Subcutaneous adipose tissue (tissue), 4 donors: ENCODE measurements around the gene INO80B. TPM values are rescaled to one million over a fixed set of nuclear protein-coding genes. Genes with fewer than 3 reads are reported as not detected.

Experiments used
- total RNA-seq, 4 donors: library from RNA; depleted of rRNA; stranded (reverse); fragments of >200 nt; gene quantifications; one replicate each; pipeline ENCODE4 v1.1.0, GENCODE V29; 2016
- TF ChIP-seq, protein P1 (sequence below): fragments of 450-650 bp; IDR thresholded peaks from one replicate; pipeline ENCODE4 v1.5.1; 2016; ENCODE audit warnings: low read depth, mild to moderate bottlenecking, control low read depth, antibody characterized with exemption, moderate library complexity

INO80B gene
- total RNA-seq, 4 donors from 2014 or later = 0.65 to 29.4 (median 12.4) TPM

DNA sequence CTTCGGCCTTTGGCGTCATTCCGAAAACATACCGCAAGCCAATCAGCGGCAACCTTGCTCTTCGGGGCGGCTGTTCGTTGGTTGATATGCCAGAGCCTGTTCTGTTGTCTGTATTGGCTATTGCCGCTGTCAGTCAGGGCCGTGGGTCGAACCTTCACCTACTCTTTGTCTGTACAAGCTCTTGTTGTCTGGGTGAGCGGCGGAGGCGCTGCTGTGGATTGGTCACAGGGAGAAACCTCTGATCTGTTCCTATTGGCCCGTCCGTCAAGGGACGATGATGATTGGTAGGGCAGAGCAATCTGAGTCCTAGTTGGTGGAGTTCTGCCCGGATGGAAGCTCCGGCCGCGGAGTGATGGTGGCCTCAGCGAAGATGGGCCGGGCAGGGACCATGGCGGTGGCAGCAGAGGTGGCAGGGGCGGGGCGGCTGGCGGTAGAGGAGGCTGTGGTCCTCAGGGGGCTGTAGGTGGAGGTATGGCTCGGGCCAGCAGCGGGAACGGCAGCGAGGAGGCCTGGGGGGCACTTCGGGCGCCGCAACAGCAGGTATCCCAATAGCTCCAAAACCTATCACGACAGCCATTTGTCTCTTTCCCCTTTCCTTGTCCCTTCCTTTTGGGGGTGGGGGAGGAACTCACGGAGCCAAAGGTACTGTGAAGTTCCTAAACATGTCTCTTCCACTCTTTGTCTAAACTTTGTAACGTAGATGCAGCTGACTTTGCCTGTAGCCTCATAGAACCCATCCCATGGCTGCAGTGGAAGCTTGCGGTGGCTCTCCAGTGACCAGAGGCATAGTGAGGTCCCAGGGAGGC is 3.4 kb downstream of the INO80B start, which contains the start of gene WBP1:
WBP1 (plus strand) TSS at position 307 of the 806 bp plus-strand sequence; CDS start at position 472, 165 bp downstream.
- TF ChIP-seq, protein P1, sequence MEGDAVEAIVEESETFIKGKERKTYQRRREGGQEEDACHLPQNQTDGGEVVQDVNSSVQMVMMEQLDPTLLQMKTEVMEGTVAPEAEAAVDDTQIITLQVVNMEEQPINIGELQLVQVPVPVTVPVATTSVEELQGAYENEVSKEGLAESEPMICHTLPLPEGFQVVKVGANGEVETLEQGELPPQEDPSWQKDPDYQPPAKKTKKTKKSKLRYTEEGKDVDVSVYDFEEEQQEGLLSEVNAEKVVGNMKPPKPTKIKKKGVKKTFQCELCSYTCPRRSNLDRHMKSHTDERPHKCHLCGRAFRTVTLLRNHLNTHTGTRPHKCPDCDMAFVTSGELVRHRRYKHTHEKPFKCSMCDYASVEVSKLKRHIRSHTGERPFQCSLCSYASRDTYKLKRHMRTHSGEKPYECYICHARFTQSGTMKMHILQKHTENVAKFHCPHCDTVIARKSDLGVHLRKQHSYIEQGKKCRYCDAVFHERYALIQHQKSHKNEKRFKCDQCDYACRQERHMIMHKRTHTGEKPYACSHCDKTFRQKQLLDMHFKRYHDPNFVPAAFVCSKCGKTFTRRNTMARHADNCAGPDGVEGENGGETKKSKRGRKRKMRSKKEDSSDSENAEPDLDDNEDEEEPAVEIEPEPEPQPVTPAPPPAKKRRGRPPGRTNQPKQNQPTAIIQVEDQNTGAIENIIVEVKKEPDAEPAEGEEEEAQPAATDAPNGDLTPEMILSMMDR = no peak

DNA sequence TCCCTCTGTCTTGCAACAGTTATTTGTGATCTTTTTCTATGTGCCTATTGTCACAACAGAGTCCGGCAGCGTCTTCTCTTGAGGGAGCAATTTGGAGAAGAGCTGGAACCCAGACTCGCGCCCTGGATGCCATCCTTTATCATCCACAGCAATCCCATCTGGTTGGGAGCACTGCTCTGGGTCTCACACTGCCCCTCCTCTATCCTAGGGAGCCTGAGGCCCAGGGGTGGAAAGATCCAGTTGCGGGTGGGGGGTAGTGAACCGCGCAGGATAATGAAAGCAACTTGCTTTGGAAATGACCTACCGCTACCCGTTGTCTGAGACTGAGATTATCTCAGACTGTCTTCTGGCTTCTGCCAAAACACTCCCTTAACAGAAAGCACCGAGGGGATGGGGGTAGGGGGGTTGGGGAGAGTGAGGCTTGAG is 4.1 kb downstream of the INO80B start:
- TF ChIP-seq, protein P1 = no peak

DNA sequence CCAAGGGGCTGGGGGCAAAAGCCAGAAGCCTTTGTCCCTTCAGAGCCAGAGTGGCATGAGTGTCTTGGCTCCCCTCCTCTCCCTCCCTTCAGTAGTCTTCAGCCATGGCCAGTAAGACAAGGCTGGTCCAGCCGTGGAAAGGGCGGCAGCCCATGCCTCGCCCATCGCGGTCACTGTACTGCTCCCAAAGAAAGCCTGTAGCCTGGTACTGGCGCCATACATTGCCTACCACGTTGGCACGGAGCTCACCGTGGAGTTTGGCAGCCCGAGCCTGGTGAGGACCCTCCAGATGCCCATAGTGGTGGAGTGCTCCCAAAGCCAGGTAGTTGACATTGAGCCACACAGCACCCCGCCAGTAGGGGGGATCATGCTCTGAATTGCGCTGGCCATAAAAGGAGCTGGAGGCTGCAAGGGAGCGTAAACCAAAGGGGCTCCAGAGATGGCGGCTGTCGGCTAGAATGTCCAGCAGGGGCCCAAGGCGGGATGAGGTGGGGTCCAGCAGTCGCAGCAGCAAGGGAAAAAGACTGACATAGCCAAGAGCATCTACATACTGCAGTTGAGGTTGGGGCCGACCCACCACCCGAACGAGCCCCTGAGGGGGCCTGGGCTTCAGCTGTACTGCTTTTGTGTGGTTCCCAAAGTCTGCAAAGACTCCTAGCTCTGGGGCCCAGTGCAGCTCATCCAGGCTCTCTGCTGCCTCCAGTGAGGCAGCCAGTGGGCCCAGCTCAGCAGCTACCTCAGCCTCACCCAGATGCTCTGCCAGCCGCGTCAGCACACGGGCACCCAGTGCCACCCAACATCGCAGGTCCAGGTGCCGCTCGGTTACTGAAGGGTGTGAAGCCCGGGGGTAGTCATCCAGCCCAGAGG is 6.5 kb downstream of the INO80B start:
- TF ChIP-seq, protein P1 = no peak

GRCh38 chr2:74462054-74462785 is 7.3 kb downstream of the INO80B start:
- TF ChIP-seq, protein P1 = no peak

GRCh38 chr2:74462786-74463105 is 7.9 kb downstream of the INO80B start:
- TF ChIP-seq, protein P1 = no peak

DNA sequence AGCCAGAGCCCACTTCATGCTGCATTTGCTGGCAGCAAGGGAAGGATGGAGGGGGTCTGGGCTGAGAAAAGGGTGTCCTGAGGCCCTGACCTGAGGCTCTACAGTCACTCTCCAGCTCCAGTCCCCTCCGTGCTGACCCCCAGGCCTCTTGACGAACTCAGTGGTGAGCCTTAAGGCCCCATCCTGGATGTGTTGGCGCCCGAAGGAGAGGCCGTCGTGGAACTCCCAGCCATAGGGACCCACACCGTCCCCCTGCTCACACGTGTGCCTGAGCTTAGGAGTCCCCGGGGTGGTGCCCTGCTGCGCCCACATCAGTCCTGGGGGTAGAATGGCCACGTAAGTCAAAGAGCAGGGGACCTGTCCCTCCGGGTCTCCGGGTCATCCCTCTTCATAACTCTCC is 9.5 kb downstream of the INO80B start:
- TF ChIP-seq, protein P1 = no peak
